Measurements from ENCODE around the gene FAM20C. TPM values are rescaled to one million over a fixed set of nuclear protein-coding genes. Genes with fewer than 3 reads are reported as not detected.

The FAM20C gene
- total RNA-seq, 1 donor from 2014 or later = 90.8 TPM

- peak in 1 of 2 donors; percentile 59 for DNase-seq (ENCODE audit: low spot score in 2 of 2)
- Histone ChIP-seq H3K27me3 (no peaks in the 10 kb centered on the region), H3K4me1 (no peaks in the 10 kb centered on the region), H3K27ac (no peak overlapping the region), H3K4me3 (no peak overlapping the region), H3K9me3 (no peaks in the 10 kb centered on the region), H3K36me3 (no peaks in the 10 kb centered on the region)
- intact Hi-C loops (cut with DNase I) = no loop called here
- TF ChIP-seq, protein P1, sequence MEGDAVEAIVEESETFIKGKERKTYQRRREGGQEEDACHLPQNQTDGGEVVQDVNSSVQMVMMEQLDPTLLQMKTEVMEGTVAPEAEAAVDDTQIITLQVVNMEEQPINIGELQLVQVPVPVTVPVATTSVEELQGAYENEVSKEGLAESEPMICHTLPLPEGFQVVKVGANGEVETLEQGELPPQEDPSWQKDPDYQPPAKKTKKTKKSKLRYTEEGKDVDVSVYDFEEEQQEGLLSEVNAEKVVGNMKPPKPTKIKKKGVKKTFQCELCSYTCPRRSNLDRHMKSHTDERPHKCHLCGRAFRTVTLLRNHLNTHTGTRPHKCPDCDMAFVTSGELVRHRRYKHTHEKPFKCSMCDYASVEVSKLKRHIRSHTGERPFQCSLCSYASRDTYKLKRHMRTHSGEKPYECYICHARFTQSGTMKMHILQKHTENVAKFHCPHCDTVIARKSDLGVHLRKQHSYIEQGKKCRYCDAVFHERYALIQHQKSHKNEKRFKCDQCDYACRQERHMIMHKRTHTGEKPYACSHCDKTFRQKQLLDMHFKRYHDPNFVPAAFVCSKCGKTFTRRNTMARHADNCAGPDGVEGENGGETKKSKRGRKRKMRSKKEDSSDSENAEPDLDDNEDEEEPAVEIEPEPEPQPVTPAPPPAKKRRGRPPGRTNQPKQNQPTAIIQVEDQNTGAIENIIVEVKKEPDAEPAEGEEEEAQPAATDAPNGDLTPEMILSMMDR (IDR thresholded peaks at IDR 0.05) = no peak
These were observed 105.4 kb downstream of the FAM20C start for GRCh38 chr7:297611-298374.

GRCh38 chr7:298375-298702 is 106.0 kb downstream of the FAM20C start:
- Histone ChIP-seq H3K36me3 (no peaks in the 10 kb centered on the region), H3K27ac (no peak overlapping the region), H3K4me3 (no peak overlapping the region), H3K4me1 (no peaks in the 10 kb centered on the region), H3K27me3 (no peaks in the 10 kb centered on the region), H3K9me3 (no peaks in the 10 kb centered on the region)
- intact Hi-C loops (cut with DNase I) = no loop called here
- DNase-seq (ENCODE audit: low spot score in 2 of 2) = peak in 1 of 2 donors; percentile 42
- TF ChIP-seq, protein P1 (IDR thresholded peaks at IDR 0.05) = no peak

DNA sequence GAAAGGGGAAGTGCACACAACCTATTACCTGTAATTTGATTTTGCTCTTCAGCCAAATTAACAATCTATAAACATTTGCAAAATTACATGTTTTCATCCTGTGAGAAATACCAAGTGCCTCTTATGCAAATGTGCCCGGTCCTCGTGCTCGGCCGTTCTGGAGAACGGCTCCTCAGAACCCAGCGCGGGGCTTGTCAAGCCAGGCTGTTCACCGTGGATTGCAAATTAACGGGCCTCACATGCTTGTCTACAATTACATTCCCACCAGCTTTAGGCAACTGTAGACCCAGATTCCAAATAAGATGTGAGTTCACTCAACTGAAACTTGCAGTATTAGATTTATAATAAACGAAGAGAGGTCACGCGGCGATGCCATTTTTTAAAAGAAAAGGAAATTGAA is 106.4 kb downstream of the FAM20C start:
- no peak overlapping the region for H3K27ac ChIP-seq
- H3K9me3 ChIP-seq = no peaks in the 10 kb centered on the region
- H3K36me3 ChIP-seq = no peaks in the 10 kb centered on the region
- H3K4me3 ChIP-seq = no peak overlapping the region
- intact Hi-C loops (cut with DNase I) = no loop called here
- TF ChIP-seq, protein P1 (IDR thresholded peaks at IDR 0.05) = no peak
- H3K27me3 ChIP-seq = no peaks in the 10 kb centered on the region
- DNase-seq (ENCODE audit: low spot score in 2 of 2) = no peak
- H3K4me1 ChIP-seq = no peaks in the 10 kb centered on the region

GRCh38 chr7:299169-299568 is 106.8 kb downstream of the FAM20C start:
- H3K4me1 ChIP-seq = no peaks in the 10 kb centered on the region
- intact Hi-C loops (cut with DNase I) = no loop called here
- TF ChIP-seq, protein P1 (IDR thresholded peaks at IDR 0.05) = no peak
- H3K27me3 ChIP-seq = no peaks in the 10 kb centered on the region
- no peaks in the 10 kb centered on the region for H3K36me3 ChIP-seq
- H3K27ac ChIP-seq = no peak overlapping the region
- DNase-seq (ENCODE audit: low spot score in 2 of 2) = peak in 1 of 2 donors; percentile 51
- H3K9me3 ChIP-seq = no peaks in the 10 kb centered on the region
- no peak overlapping the region for H3K4me3 ChIP-seq

DNA sequence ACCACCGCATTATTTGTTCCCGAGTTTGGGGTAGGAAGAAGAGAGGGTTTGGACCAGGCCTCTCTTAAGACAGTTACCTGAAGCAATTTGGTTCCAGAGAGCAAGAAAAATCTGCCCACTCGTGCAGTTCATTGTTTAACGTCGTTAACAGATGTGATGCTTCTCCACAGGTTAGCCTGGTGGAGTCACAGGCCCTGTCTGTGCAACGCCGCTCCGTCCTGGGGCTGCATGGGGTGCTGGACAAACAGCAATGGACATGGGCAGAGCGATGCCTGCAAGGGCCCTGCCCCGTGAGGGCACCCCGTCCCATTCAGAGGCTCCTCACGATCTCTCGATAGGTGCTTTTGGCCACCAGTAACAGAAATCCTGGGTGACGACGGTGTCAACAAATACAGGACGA is 107.3 kb downstream of the FAM20C start:
- no peak overlapping the region for H3K27ac ChIP-seq
- no peaks in the 10 kb centered on the region for H3K9me3 ChIP-seq
- intact Hi-C loops (cut with DNase I) = no loop called here
- H3K4me1 ChIP-seq = no peaks in the 10 kb centered on the region
- no peak for DNase-seq (ENCODE audit: low spot score in 2 of 2)
- no peaks in the 10 kb centered on the region for H3K36me3 ChIP-seq
- TF ChIP-seq, protein P1 (IDR thresholded peaks at IDR 0.05) = no peak
- no peaks in the 10 kb centered on the region for H3K27me3 ChIP-seq
- no peak overlapping the region for H3K4me3 ChIP-seq
